Measurements from ENCODE around the gene OSBPL3.

OSBPL3 gene

GRCh38 chr7:24902931-24903330 is 77.0 kb downstream of the OSBPL3 start:
- no peak for TF ChIP-seq CTCF (IDR thresholded peaks at IDR 0.05; ENCODE audit: low read depth, low read length)

GRCh38 chr7:24902276-24902675 is 77.7 kb downstream of the OSBPL3 start:
- DNase-seq (ENCODE audit: extremely low read depth, low read depth): no peak
- TF ChIP-seq CTCF (IDR thresholded peaks at IDR 0.05; ENCODE audit: low read depth, low read length): no peak

More at GRCh38 chr7:24902931-24903330, 77.0 kb downstream of the OSBPL3 start:
- DNase-seq (ENCODE audit: extremely low read depth, low read depth): no peak

- TF ChIP-seq CTCF (IDR thresholded peaks at IDR 0.05; ENCODE audit: low read depth, low read length): no peak
- no peak for DNase-seq (ENCODE audit: extremely low read depth, low read depth)
Observed at GRCh38 chr7:24899905-24900304, 80.1 kb downstream of the OSBPL3 start.

GRCh38 chr7:24899161-24899560 is 80.8 kb downstream of the OSBPL3 start:
- no peak for DNase-seq (ENCODE audit: extremely low read depth, low read depth)
- TF ChIP-seq CTCF (IDR thresholded peaks at IDR 0.05; ENCODE audit: low read depth, low read length): no peak

- DNase-seq (ENCODE audit: extremely low read depth, low read depth): no peak
- TF ChIP-seq CTCF (IDR thresholded peaks at IDR 0.05; ENCODE audit: low read depth, low read length): no peak
Observed at GRCh38 chr7:24898691-24899090, 81.3 kb downstream of the OSBPL3 start.

GRCh38 chr7:24896031-24896501 is 83.9 kb downstream of the OSBPL3 start:
- no peak for TF ChIP-seq CTCF (IDR thresholded peaks at IDR 0.05; ENCODE audit: low read depth, low read length)
- DNase-seq (ENCODE audit: extremely low read depth, low read depth): no peak

- DNase-seq (ENCODE audit: extremely low read depth, low read depth): no peak
- TF ChIP-seq CTCF (IDR thresholded peaks at IDR 0.05; ENCODE audit: low read depth, low read length): peak; percentile 40
Observed at GRCh38 chr7:24894429-24895221, 85.4 kb downstream of the OSBPL3 start.
